ENCODE measurements around the gene MPEG1. TPM values are rescaled to one million over a fixed set of nuclear protein-coding genes. Genes with fewer than 3 reads are reported as not detected.

MPEG1 gene
- total and polyA plus RNA-seq, 9 donors, result 1.8 to 28.5 (median 3.9) TPM

GRCh38 chr11:59184691-59185339 is 27.9 kb downstream of the MPEG1 start:
- TF ChIP-seq POLR2A (IDR thresholded peaks at IDR 0.05) (no peak), EP300 (IDR thresholded peaks at IDR 0.05) (no peak), CTCF (IDR thresholded peaks at IDR 0.05) (no peak)
- 43 to 58% (median 56%) methylated on average over 9 of the region's 9 CpGs for WGBS, 3 donors
- intact Hi-C loops (cut with DNase I), result no loop called here
- Histone ChIP-seq H3K36me3 (no peaks in the 10 kb centered on the region), H3K27ac (peak overlapping the region in 1 of 2 donors; percentile 40), H3K4me3 (no peak overlapping the region), H3K27me3 (no peaks in the 10 kb centered on the region), H3K4me1 (ENCODE audit: insufficient read depth) (peaks cover 29% of the 10 kb centered on the region), H3K9me3 (no peaks in the 10 kb centered on the region)
- no peak for DNase-seq

- no peak overlapping the region for H3K4me3 ChIP-seq
- WGBS, 3 donors, result 36 to 75% (median 52%) methylated on average over 1 of the region's 1 CpG
- H3K27me3 ChIP-seq, result no peaks in the 10 kb centered on the region
- peak in 1 of 5 donors; percentile 68 for DNase-seq
- H3K36me3 ChIP-seq, result no peaks in the 10 kb centered on the region
- TF ChIP-seq CTCF (IDR thresholded peaks at IDR 0.05), result no peak
- no peak for TF ChIP-seq POLR2A (IDR thresholded peaks at IDR 0.05)
- TF ChIP-seq EP300 (IDR thresholded peaks at IDR 0.05), result no peak
- peak overlapping the region in 1 of 2 donors; percentile 36 for H3K27ac ChIP-seq
- no peaks in the 10 kb centered on the region for H3K9me3 ChIP-seq
- H3K4me1 ChIP-seq (ENCODE audit: insufficient read depth), result peaks cover 29% of the 10 kb centered on the region
- intact Hi-C loops (cut with DNase I), result no loop called here
Measured at GRCh38 chr11:59183771-59184170, 29.0 kb downstream of the MPEG1 start.

- H3K27me3 ChIP-seq, result no peaks in the 10 kb centered on the region
- no peak overlapping the region for H3K4me3 ChIP-seq
- WGBS, 3 donors, result 86 to 98% (median 95%) methylated on average over 4 of the region's 4 CpGs
- no peak for DNase-seq
- intact Hi-C loops (cut with DNase I), result no loop called here
- H3K4me1 ChIP-seq (ENCODE audit: insufficient read depth), result peaks cover 29% of the 10 kb centered on the region
- TF ChIP-seq EP300 (IDR thresholded peaks at IDR 0.05), result no peak
- TF ChIP-seq POLR2A (IDR thresholded peaks at IDR 0.05), result no peak
- no peak overlapping the region for H3K27ac ChIP-seq
- no peaks in the 10 kb centered on the region for H3K9me3 ChIP-seq
- H3K36me3 ChIP-seq, result no peaks in the 10 kb centered on the region
Measured at GRCh38 chr11:59182457-59183151, 30.1 kb downstream of the MPEG1 start.

- TF ChIP-seq POLR2A (IDR thresholded peaks at IDR 0.05), result no peak
- no peak for TF ChIP-seq CTCF (IDR thresholded peaks at IDR 0.05)
- TF ChIP-seq EP300 (IDR thresholded peaks at IDR 0.05), result no peak
- intact Hi-C loops (cut with DNase I), result no loop called here
Measured at GRCh38 chr11:59181746-59182456, 30.8 kb downstream of the MPEG1 start.

More at GRCh38 chr11:59181746-59182456, 30.8 kb downstream of the MPEG1 start:
- WGBS, 3 donors, result 92 to 98% (median 95%) methylated on average over 27 to 33 of the region's 33 CpGs
- Histone ChIP-seq H3K27ac (no peak overlapping the region), H3K27me3 (no peaks in the 10 kb centered on the region), H3K4me3 (no peak overlapping the region), H3K9me3 (no peaks in the 10 kb centered on the region), H3K4me1 (ENCODE audit: insufficient read depth) (peaks cover 28% of the 10 kb centered on the region), H3K36me3 (no peaks in the 10 kb centered on the region)
- DNase-seq, result no peak

All from ovary (tissue), 9 donors.